Medulla oblongata (tissue), 1 donor: ENCODE results near the gene FOLR1.
"Not testable (repeated sequence)": the region's sequence is repeated elsewhere in the genome, so short reads cannot be mapped to it uniquely, and the experiment has no call there.

Experiments used
- DNase-seq: peaks from one replicate; pipeline ENCODE4 v3.0.0-alpha.2; 2015; ENCODE audit errors: extremely low spot score

FOLR1 gene

GRCh38 chr11:72191961-72192381 is at the start of gene FOLR1:
Gene FOLR1, plus strand, starts transcription at chr11:72192140. Its CDS starts 34 bp downstream, at chr11:72192174.
- no peak for DNase-seq

GRCh38 chr11:72142543-72142942 is 49.4 kb upstream of the FOLR1 start:
- not testable (repeated sequence) for DNase-seq

GRCh38 chr11:72144807-72145565 is 47.0 kb upstream of the FOLR1 start:
- no peak for DNase-seq

GRCh38 chr11:72146625-72147024 is 45.3 kb upstream of the FOLR1 start:
- DNase-seq, result no peak

- DNase-seq, result no peak
Observed at GRCh38 chr11:72150882-72151281, 41.1 kb upstream of the FOLR1 start.

GRCh38 chr11:72153874-72154273 is 38.1 kb upstream of the FOLR1 start:
- DNase-seq, result not testable (repeated sequence)

GRCh38 chr11:72154816-72155215 is 37.1 kb upstream of the FOLR1 start:
- DNase-seq, result no peak

- no peak for DNase-seq
Observed at GRCh38 chr11:72155751-72156150, 36.2 kb upstream of the FOLR1 start.

- DNase-seq, result no peak
Observed at GRCh38 chr11:72157131-72157530, 34.8 kb upstream of the FOLR1 start.

GRCh38 chr11:72160319-72160718 is 31.6 kb upstream of the FOLR1 start:
- no peak for DNase-seq

- DNase-seq, result no peak
Observed at GRCh38 chr11:72162891-72163492, 28.9 kb upstream of the FOLR1 start.

- DNase-seq, result not testable (repeated sequence)
Observed at GRCh38 chr11:72164187-72164586, 27.8 kb upstream of the FOLR1 start.

- not testable (repeated sequence) for DNase-seq
Observed at GRCh38 chr11:72169046-72169555, 22.8 kb upstream of the FOLR1 start.

GRCh38 chr11:72169754-72170153 is 22.2 kb upstream of the FOLR1 start:
- peak; percentile 53 for DNase-seq

GRCh38 chr11:72172043-72172442 is 19.9 kb upstream of the FOLR1 start:
- DNase-seq, result not testable (repeated sequence)

GRCh38 chr11:72173291-72173690 is 18.6 kb upstream of the FOLR1 start:
- DNase-seq, result no peak

- DNase-seq, result no peak
Observed at GRCh38 chr11:72174302-72175070, 17.5 kb upstream of the FOLR1 start.

- DNase-seq, result no peak
Observed at GRCh38 chr11:72177656-72178055, 14.3 kb upstream of the FOLR1 start.

- no peak for DNase-seq
Observed at GRCh38 chr11:72179049-72179803, 12.7 kb upstream of the FOLR1 start.

GRCh38 chr11:72179804-72180396 is 12.0 kb upstream of the FOLR1 start:
- DNase-seq, result no peak

- DNase-seq, result not testable (repeated sequence)
Observed at GRCh38 chr11:72180892-72181552, 10.9 kb upstream of the FOLR1 start.
